KG1 (cell line): ENCODE measurements around the gene SSTR4.

ENCODE experiments used
- DNase-seq: peaks from one replicate; lab custom pipeline; 2025; lab: John Stamatoyannopoulos, UW

Gene SSTR4

GRCh38 chr20:23065266-23066201 lies 30.4 kb downstream of the SSTR4 start:
- DNase-seq = no peak

GRCh38 chr20:23066772-23067171 lies 31.7 kb downstream of the SSTR4 start:
- DNase-seq = no peak

- no peak for DNase-seq
Observed at GRCh38 chr20:23068283-23068682, 33.2 kb downstream of the SSTR4 start.

GRCh38 chr20:23069108-23069507 lies 34.0 kb downstream of the SSTR4 start:
- no peak for DNase-seq

GRCh38 chr20:23071398-23071797 lies 36.3 kb downstream of the SSTR4 start:
- no peak for DNase-seq

- DNase-seq = no peak
Observed at GRCh38 chr20:23071996-23072395, 36.9 kb downstream of the SSTR4 start.

GRCh38 chr20:23072892-23073586 lies 37.9 kb downstream of the SSTR4 start:
- no peak for DNase-seq

- DNase-seq = no peak
Observed at GRCh38 chr20:23074052-23074451, 38.9 kb downstream of the SSTR4 start.

- DNase-seq = no peak
Observed at GRCh38 chr20:23077277-23077676, 42.2 kb downstream of the SSTR4 start.

GRCh38 chr20:23078351-23079015 lies 43.4 kb downstream of the SSTR4 start:
- no peak for DNase-seq

- DNase-seq = no peak
Observed at GRCh38 chr20:23079016-23079351, 43.9 kb downstream of the SSTR4 start.

GRCh38 chr20:23079926-23080325 lies 44.8 kb downstream of the SSTR4 start:
- DNase-seq = no peak

- no peak for DNase-seq
Observed at GRCh38 chr20:23080521-23080920, 45.4 kb downstream of the SSTR4 start.

GRCh38 chr20:23081263-23081819 lies 46.2 kb downstream of the SSTR4 start:
- no peak for DNase-seq

GRCh38 chr20:23082846-23083552 lies 47.9 kb downstream of the SSTR4 start:
- no peak for DNase-seq

GRCh38 chr20:23083553-23084220 lies 48.6 kb downstream of the SSTR4 start:
- DNase-seq = no peak

GRCh38 chr20:23084282-23084844 lies 49.3 kb downstream of the SSTR4 start:
- peak; percentile 8 for DNase-seq

- DNase-seq = no peak
Observed at GRCh38 chr20:23084845-23085365, 49.8 kb downstream of the SSTR4 start.

- DNase-seq = peak; percentile 71
Observed at GRCh38 chr20:23085436-23086055, 50.4 kb downstream of the SSTR4 start.

GRCh38 chr20:23086056-23086566 lies 51.0 kb downstream of the SSTR4 start, which contains the start of gene CD93:
Gene CD93, minus strand, starts transcription at chr20:23086324. Its CDS starts 132 bp downstream, at chr20:23086192.
- peak; percentile 61 for DNase-seq
